Panc1 (cell line): ENCODE results near the gene KCNIP4.

Source experiments
- CTCF ChIP-seq: fragments of 450-650 bp; IDR thresholded peaks from 2 replicates; pipeline ENCODE4 v1.5.1; 2017; ENCODE audit warnings: mild to moderate bottlenecking
- POLR2AphosphoS5 ChIP-seq: IDR thresholded peaks from 2 replicates; pipeline ENCODE4 v1.6.1; 2012; ENCODE audit warnings: mild to moderate bottlenecking, low read depth, low read length, moderate library complexity
- REST ChIP-seq, 2 experiments: IDR thresholded peaks; 2 replicates each; pipeline ENCODE4 v1.6.1; 2011 to 2012; ENCODE audit warnings: low read depth in 2 of 2, control low read depth in 1 of 2, low read length in 1 of 2, mild to moderate bottlenecking in 1 of 2, moderate library complexity in 1 of 2; ENCODE audit not compliant: insufficient read depth in 1 of 2

DNA sequence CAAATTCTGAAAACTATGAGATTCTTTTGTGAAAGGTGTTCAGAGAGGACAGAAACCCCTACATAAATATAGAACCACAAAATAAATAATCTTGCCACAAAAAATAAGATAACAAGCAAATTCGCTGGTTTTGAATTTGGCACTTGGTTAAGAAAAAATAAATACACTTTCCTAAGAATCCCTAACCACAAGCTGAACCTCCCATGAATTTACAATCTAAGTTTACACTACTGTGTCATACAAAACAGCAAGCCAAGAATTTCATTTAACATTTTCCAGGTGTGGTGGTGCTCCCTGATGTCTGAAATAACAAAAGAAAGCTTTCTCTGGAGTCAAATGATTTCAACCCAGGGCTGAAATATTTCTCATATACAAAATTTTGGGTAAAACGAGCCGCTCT is 121.0 kb downstream of the KCNIP4 start:
- TF ChIP-seq CTCF (no peak), POLR2AphosphoS5 (no peak), REST (IDR thresholded peaks at IDR 0.05; ENCODE audit: insufficient read depth in 1 of 2, low read depth in 2 of 2, low read length in 1 of 2) (no peak)
